HepG2 (cell line): ENCODE data around the gene KRT1. TPM values are rescaled to one million over a fixed set of nuclear protein-coding genes. Genes with fewer than 3 reads are reported as not detected.

Source experiments
- ATAC-seq: fragments of 200-7000 bp; cut with Tn5 transposase; 3 replicates; pipeline ENCODE4 v1.9.1; 2020; ENCODE audit warnings: mild to moderate bottlenecking, moderate library complexity
- BruUV-seq: library from RNA; stranded (reverse); fragments of 400-500 nt; replicated peaks from 2 replicates; lab custom pipeline; 2021; lab: Mats Ljungman, UMichigan
- CTCF ChIA-PET: fragments of 300-600 bp; formaldehyde crosslinking; extraction: SDS; loops from one replicate; lab custom pipeline; 2021; ENCODE audit warnings: low total read pairs, inconsistent platforms, low intra/inter-chr PET ratio; lab: Yijun Ruan, JAX
- POLR2A ChIA-PET: fragments of 350-600 bp; sonication (Branson Sonifier 250); formaldehyde crosslinking; loops from one replicate; lab custom pipeline; 2020; ENCODE audit warnings: antibody characterized with exemption, inconsistent platforms; lab: Yijun Ruan, JAX
- DNase-seq: peaks from one replicate; pipeline ENCODE4 v3.0.0-alpha.2; 2015; ENCODE audit warnings: low spot score
- FAIRE-seq: peaks from 3 replicates; lab custom pipeline; 2011; peaks lifted over from hg19 to GRCh38; lab: Jason Lieb, UNC
- H2AFZ ChIP-seq: one replicate; pipeline ENCODE4 v1.6.1; 2011; ENCODE audit warnings: low read length, inconsistent platforms
- H3K27ac ChIP-seq: fragments of 300-600 bp; 3 replicates; pipeline ENCODE4 v1.8.0; 2011; ENCODE audit warnings: mixed run types, mild to moderate bottlenecking, mixed read lengths, low read length, inconsistent platforms; ENCODE audit not compliant: insufficient read depth; ENCODE audit errors: extremely low read length
- H3K27me3 ChIP-seq, 2 experiments: fragments of 200-600 bp in 1 of 2; 2 replicates in 1 of 2; 3 replicates in 1 of 2; pipeline versions ENCODE4 v1.6.0 to v1.8.0; 2011; ENCODE audit warnings: low read length in 2 of 2, mild to moderate bottlenecking in 2 of 2, moderate library complexity in 2 of 2, inconsistent platforms in 1 of 2; ENCODE audit not compliant: insufficient read depth in 2 of 2, control insufficient read depth in 1 of 2
- H3K36me3 ChIP-seq, 2 experiments: fragments of 200-600 bp in 1 of 2; replicated peaks in 1 of 2; 2 replicates in 1 of 2; 3 replicates in 1 of 2; pipeline versions ENCODE4 v1.5.1 to v1.8.0; 2011; ENCODE audit warnings: low read length in 2 of 2, inconsistent platforms in 1 of 2; ENCODE audit not compliant: insufficient read depth in 2 of 2, control insufficient read depth in 1 of 2
- H3K4me1 ChIP-seq: 2 replicates; pipeline ENCODE4 v1.5.1; 2012; ENCODE audit warnings: low read length, inconsistent platforms; ENCODE audit not compliant: insufficient read depth
- H3K4me2 ChIP-seq: 2 replicates; pipeline ENCODE4 v1.6.0; 2011; ENCODE audit warnings: low read depth, low read length, inconsistent platforms
- H3K4me3 ChIP-seq, 3 experiments: fragments of 200-600 bp in 1 of 3; sonication (generic), shearing (Covaris generic) in 1 of 3; replicated peaks in 1 of 3; 2 replicates each; pipeline ENCODE4 v1.5.1; 2011 to 2016; ENCODE audit warnings: low read length in 3 of 3, inconsistent platforms in 2 of 3, low read depth in 2 of 3, mild to moderate bottlenecking in 2 of 3, control low read depth in 1 of 3, mixed read lengths in 1 of 3; ENCODE audit not compliant: insufficient read depth in 1 of 3
- H3K79me2 ChIP-seq: one replicate; pipeline ENCODE4 v1.6.1; 2011; ENCODE audit warnings: low read length, inconsistent platforms; ENCODE audit not compliant: insufficient read depth
- H3K9ac ChIP-seq: 2 replicates; pipeline ENCODE4 v1.6.0; 2011; ENCODE audit warnings: mild to moderate bottlenecking, low read depth, low read length, inconsistent platforms; ENCODE audit not compliant: insufficient read depth
- H3K9me3 ChIP-seq: 2 replicates; pipeline ENCODE4 v1.5.1; 2012; ENCODE audit warnings: mild to moderate bottlenecking, low read length
- H4K20me1 ChIP-seq: 2 replicates; pipeline ENCODE4 v1.6.0; 2011; ENCODE audit warnings: inconsistent platforms, mild to moderate bottlenecking, low read length, moderate library complexity; ENCODE audit not compliant: insufficient read depth
- DR1 ChIP-seq: sonication (generic); formaldehyde crosslinking; IDR thresholded peaks from 2 replicates; pipeline ENCODE4 v1.8.0; 2021; ENCODE audit warnings: mild to moderate bottlenecking, missing genetic modification reagents, inconsistent platforms
- MNT ChIP-seq: fragments of 450-650 bp; IDR thresholded peaks from 2 replicates; pipeline ENCODE4 v1.6.1; 2016
- MTA3 ChIP-seq: sonication (generic); formaldehyde crosslinking; IDR thresholded peaks from 2 replicates; pipeline ENCODE4 v1.4.0; 2020; ENCODE audit warnings: missing genetic modification reagents
- PHF5A ChIP-seq: IDR thresholded peaks from one replicate; pipeline ENCODE4 v1.6.1; 2018; ENCODE audit warnings: low read depth, missing genetic modification reagents; ENCODE audit not compliant: unreplicated experiment
- SP2 ChIP-seq: sonication (generic); formaldehyde crosslinking; IDR thresholded peaks from 2 replicates; pipeline ENCODE4 v1.5.1; 2020; ENCODE audit warnings: mild to moderate bottlenecking, missing genetic modification reagents
- WGBS: methylation state at CpG from one replicate; pipeline ENCODE4 v1.1.6; 2017; ENCODE audit warnings: low lambda C conversion rate; 5-methylcytosine and 5-hydroxymethylcytosine counted together
- in situ Hi-C: cut with HindIII; loops from 2 replicates; pipeline ENCODE4 v1.10.0; 2017; ENCODE audit warnings: low pct_unique_long_range_greater_than_20kb; ENCODE audit not compliant: extremely low pct_ligation_motif_present
- intact Hi-C: fragments of 100-400 bp; cut with micrococcal nuclease; formaldehyde crosslinking; loops from one replicate; pipeline ENCODE4 v1.10.0; 2022; ENCODE audit not compliant: unreplicated experiment
- polyA plus RNA-seq, 8 experiments: library from polyadenylated mRNA; depleted of rRNA in 3 of 8; stranded (reverse) in 7 of 8; unstranded in 1 of 8; fragments of >200 nt; fragmentation: Illumina TruSeq in 4 of 8; extraction: Trizol in 4 of 8; gene quantifications; 2 replicates each; pipeline versions ENCODE4 v1.2.1 to v1.2.3, GENCODE V29; 2011 to 2016; ENCODE audit warnings: low read depth in 4 of 8, missing spikeins in 1 of 8, mixed read lengths in 1 of 8; ENCODE audit not compliant: insufficient read depth in 1 of 8
- total RNA-seq, 5 experiments: library from RNA; depleted of rRNA; stranded (reverse); fragments of >200 nt; fragmentation: Illumina TruSeq; extraction: Trizol; gene quantifications; 2 replicates each; pipeline ENCODE4 v1.2.3, GENCODE V29; 2016; ENCODE audit warnings: low read depth in 1 of 5
- TF ChIP-seq, protein P1 (sequence below): sonication (generic); formaldehyde crosslinking; IDR thresholded peaks from 2 replicates; pipeline ENCODE4 v1.4.0; 2020; ENCODE audit warnings: mild to moderate bottlenecking, missing genetic modification reagents, borderline replicate concordance

The KRT1 gene
- total and polyA plus RNA-seq, 2 of the 13 experiments (the other 11 are each of a cell fraction or from before 2014, with no cell fraction given) = not detected

DNA sequence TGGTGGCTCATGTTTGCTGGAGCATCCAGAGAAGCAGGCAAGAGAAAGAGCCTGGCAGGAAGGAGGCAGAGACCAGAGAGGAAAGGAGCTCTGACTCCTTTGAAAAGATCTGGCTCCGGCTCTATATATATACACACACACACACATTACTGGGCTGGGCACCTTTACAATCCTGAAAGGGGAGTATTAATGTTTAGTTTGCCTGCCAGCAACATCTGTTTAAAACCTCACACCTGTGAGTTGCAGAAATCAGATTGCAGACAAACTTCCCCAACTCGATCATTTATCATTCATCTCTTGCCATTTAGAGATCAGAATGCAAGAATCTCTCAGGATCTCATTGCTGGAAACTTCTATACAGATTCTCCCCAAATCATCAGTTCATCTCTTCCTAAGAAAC lies 23.2 kb upstream of the KRT1 start, which contains the start of gene KRT77 (continued):
- TF ChIP-seq, protein P1, sequence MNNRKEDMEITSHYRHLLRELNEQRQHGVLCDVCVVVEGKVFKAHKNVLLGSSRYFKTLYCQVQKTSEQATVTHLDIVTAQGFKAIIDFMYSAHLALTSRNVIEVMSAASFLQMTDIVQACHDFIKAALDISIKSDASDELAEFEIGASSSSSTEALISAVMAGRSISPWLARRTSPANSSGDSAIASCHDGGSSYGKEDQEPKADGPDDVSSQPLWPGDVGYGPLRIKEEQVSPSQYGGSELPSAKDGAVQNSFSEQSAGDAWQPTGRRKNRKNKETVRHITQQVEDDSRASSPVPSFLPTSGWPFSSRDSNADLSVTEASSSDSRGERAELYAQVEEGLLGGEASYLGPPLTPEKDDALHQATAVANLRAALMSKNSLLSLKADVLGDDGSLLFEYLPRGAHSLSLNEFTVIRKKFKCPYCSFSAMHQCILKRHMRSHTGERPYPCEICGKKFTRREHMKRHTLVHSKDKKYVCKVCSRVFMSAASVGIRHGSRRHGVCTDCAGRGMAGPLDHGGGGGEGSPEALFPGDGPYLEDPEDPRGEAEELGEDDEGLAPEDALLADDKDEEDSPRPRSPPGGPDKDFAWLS (CRISPR knock-in tag) = no peak
- no peak for TF ChIP-seq DR1 (CRISPR knock-in tag)
- TF ChIP-seq MTA3 (CRISPR knock-in tag) = no peak
- no peak for TF ChIP-seq SP2
- TF ChIP-seq, all 625 proteins: peak for 0

DNA sequence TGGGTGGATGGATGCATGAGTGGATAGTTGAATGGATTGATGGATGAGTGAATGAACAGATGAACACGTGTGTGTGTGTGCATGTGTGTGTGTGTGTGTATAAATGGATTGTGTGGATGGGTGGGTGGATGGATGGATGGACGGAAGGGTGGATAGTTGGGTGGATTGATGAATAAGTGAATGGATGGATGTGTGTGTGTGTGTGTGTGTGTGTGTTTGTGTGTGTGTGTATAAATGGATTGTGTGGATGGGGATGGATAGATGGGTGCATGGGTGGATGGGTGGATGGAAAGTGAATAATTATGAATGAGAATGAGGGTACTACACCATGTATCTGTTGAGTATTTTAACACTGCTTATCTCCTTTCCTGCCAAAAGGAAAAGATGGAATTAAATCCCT lies 22.1 kb upstream of the KRT1 start:
- Histone ChIP-seq H4K20me1 (no peaks in the 10 kb centered on the region), H3K4me2 (no peak overlapping the region), H3K9ac (no peak overlapping the region), H3K4me1 (no peaks in the 10 kb centered on the region), H2AFZ (no peak overlapping the region), H3K9me3 (no peaks in the 10 kb centered on the region), H3K27ac (no peak overlapping the region), H3K27me3 (peaks cover 4 to 18% of the 10 kb centered on the region in 2 experiments; a peak in 4 of 5 replicates), H3K79me2 (no peaks in the 10 kb centered on the region), H3K36me3 (no peaks in the 10 kb centered on the region), H3K4me3 (no peak overlapping the region)
- intact Hi-C loops = no loop called here
- CTCF ChIA-PET = no interaction called here
- BruUV-seq = no TSS peak
- in situ Hi-C loops = no loop called here
- WGBS = 4% methylated on average over 2 of the region's 2 CpGs
- DNase-seq = no peak
- no peak for FAIRE-seq
- TF ChIP-seq MNT = peak; percentile 17; the same call in 1 of the 2 replicates
- no peak for TF ChIP-seq PHF5A
- TF ChIP-seq, all 625 proteins: peak for 1
- no peak for ATAC-seq
- POLR2A ChIA-PET = no interaction called here
